ENCODE measurements around the gene STYK1.

DNA sequence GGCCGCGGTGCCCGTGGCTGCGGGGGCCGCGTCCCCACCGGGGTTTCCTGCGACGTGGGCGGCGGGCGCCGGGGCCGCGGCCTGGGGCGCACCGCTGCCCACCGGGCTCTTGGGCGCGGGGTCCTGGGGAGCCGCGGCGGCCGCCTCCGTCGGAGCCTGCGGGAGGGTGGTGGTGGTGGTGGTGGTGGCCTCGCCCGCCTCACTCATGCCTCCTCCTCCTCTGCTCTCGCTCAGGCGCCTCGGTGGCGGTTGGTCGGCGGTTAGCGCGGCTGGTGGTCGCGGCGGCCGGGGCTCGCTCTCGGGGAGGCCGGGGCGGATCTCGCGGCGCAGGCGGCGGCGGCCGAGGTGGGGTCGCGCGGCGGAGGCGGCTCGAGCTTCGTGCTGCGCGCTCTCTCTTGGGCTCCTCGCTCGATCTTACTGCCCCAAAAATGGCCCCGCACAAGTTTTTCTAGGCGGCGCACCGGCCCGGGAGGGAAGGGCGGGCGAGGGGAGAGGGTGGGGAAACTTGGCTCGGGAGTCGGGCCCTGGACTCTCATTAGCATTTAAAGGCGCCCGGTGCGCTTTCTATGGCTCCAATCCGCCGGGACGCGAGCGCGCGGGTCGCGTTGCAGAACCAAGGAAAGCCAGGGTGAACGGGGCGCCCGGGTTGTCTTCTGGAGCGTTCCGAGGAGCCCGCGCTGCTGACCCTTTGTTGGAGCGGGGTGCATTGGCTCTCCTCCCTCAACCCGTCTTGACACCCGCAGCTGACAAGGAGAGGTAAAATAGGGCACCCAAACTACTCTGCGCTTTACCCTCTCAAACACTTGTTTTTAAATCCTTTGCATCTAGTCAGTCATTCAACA, 49.3 kb upstream of the STYK1 start, which contains the start of gene YBX3:
- no peak for TF ChIP-seq YY1 (IDR thresholded peaks at IDR 0.05; ENCODE audit: insufficient read depth, insufficient read length)
- no peak for TF ChIP-seq ZNF274 (IDR thresholded peaks at IDR 0.05; ENCODE audit: low read depth, low read length)
- no peak for TF ChIP-seq SUZ12 (IDR thresholded peaks at IDR 0.05; ENCODE audit: extremely low read depth, insufficient read depth, insufficient read length)

All from NT2/D1 (cell line).